ENCODE data around the gene RHEX.

Gene RHEX

GRCh38 chr1:206037581-206037980, 15.4 kb upstream of the RHEX start:
- no peak for DNase-seq
- Histone ChIP-seq H3K4me1 (ENCODE audit: control extremely low read depth in 1 of 4, control insufficient read depth in 4 of 4, insufficient read depth in 4 of 4, low read length in 3 of 4) (peaks cover 18 to 56% (median 53%) of the 10 kb centered on the region in 4 experiments), H3K36me3 (ENCODE audit: control insufficient read depth in 4 of 4, insufficient read depth in 4 of 4, low read length in 3 of 4) (peaks cover 0 to 5% (median 0%) of the 10 kb centered on the region in 4 experiments), H3K9me3 (ENCODE audit: control extremely low read depth in 1 of 5, control insufficient read depth in 4 of 5, insufficient read depth in 2 of 5, low read depth in 1 of 5, low read length in 4 of 5) (no peaks in the 10 kb centered on the region), H3K27ac (ENCODE audit: insufficient read depth in 1 of 2, low read depth in 1 of 2, low read length in 2 of 2, poor library complexity in 1 of 2, severe bottlenecking in 2 of 2) (peak overlapping the region in 1 of 2 experiments; percentile 55), H3K27me3 (replicated peaks in 2 of 5; ENCODE audit: control insufficient read depth in 4 of 5, insufficient read depth in 5 of 5, low read length in 4 of 5) (no peaks in the 10 kb centered on the region), H3K4me3 (ENCODE audit: control insufficient read depth in 1 of 7, extremely low read depth in 1 of 7, insufficient read depth in 4 of 7, low read depth in 2 of 7, low read length in 6 of 7) (peak overlapping the region in 4 of 7 experiments; percentile 29 to 59 (median 52))
- 85% methylated on average over 7 of the region's 9 CpGs for WGBS (ENCODE audit: insufficient coverage)
- ChIA-PET CTCF (interaction anchor here (1.0 to 2.5 kb wide), 7 partner anchors 9 to 72 kb away, joined by 3 to 6 read pairs (median 3); no protein-coding TSS in a partner anchor), POLR2A (no interaction called here)

DNA sequence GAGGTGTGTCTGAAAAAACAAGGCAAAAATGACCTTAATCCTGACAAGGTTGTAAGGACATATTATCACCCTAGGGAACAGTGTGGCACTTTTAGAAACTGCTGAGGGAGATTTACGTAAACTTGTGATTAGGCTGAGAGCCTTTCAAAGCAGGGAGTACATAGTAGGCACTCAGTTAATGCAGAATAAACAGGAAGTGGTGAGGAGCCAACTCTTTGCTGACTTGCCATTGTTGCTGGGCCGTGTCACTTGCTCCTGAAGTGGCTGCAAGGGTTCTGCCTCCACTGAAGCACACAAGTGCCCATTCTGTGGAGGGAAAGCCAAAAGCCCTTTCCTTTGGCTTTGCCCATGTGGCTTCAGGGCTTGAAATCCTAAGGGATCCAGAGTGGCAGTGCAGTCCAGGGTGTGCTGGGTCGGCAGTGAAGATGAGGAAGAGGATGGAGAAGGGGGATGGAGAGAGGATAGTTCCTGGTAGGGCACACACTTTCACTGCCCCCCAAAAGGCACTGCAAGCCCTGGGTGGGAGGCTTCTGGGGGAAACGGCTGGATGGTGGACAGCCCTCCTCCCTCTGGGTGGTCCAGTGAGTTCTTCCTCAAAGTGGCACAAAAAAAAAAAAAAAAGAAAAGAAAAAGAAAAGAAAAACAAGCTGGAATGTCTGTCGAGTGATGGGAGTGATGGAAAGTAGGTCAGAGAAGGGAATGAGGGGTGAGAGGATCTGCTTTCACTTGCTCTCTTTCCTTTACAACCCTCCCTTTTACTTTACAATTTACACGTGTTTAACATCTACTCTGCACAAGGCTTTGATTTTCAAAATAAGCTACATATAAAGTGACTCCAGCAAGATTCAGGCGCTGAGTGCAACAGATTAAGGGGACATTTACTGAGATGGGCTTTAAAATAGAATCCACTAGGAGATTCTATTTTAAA, 13.7 kb upstream of the RHEX start:
- no peaks in the 10 kb centered on the region for H3K27me3 ChIP-seq (replicated peaks in 2 of 5; ENCODE audit: control insufficient read depth in 4 of 5, insufficient read depth in 5 of 5, low read length in 4 of 5)
- ChIA-PET CTCF (interaction anchor here (0.7 to 2.5 kb wide), 5 partner anchors 9 to 66 kb away, joined by 3 to 6 read pairs (median 3); no protein-coding TSS in a partner anchor), POLR2A (interaction anchor here (0.6 kb wide), 1 partner anchor 59 kb away, joined by 3 read pairs; no protein-coding TSS in a partner anchor)
- no peak for DNase-seq
- H3K9me3 ChIP-seq (ENCODE audit: control extremely low read depth in 1 of 5, control insufficient read depth in 4 of 5, insufficient read depth in 2 of 5, low read depth in 1 of 5, low read length in 4 of 5): no peaks in the 10 kb centered on the region
- H3K4me1 ChIP-seq (ENCODE audit: control extremely low read depth in 1 of 4, control insufficient read depth in 4 of 4, insufficient read depth in 4 of 4, low read length in 3 of 4): peaks cover 17 to 51% (median 48%) of the 10 kb centered on the region in 4 experiments
- H3K36me3 ChIP-seq (ENCODE audit: control insufficient read depth in 4 of 4, insufficient read depth in 4 of 4, low read length in 3 of 4): peaks cover 0 to 9% (median 2%) of the 10 kb centered on the region in 4 experiments
- H3K4me3 ChIP-seq (ENCODE audit: control insufficient read depth in 1 of 7, extremely low read depth in 1 of 7, insufficient read depth in 4 of 7, low read depth in 2 of 7, low read length in 6 of 7): peak overlapping the region in 2 of 7 experiments; percentile 4 to 45
- peak overlapping the region in 1 of 2 experiments; percentile 5 for H3K27ac ChIP-seq (ENCODE audit: insufficient read depth in 1 of 2, low read depth in 1 of 2, low read length in 2 of 2, poor library complexity in 1 of 2, severe bottlenecking in 2 of 2)
- 29% methylated on average over 2 of the region's 7 CpGs for WGBS (ENCODE audit: insufficient coverage)

GRCh38 chr1:206040328-206040727, 12.6 kb upstream of the RHEX start:
- Histone ChIP-seq H3K4me1 (ENCODE audit: control extremely low read depth in 1 of 4, control insufficient read depth in 4 of 4, insufficient read depth in 4 of 4, low read length in 3 of 4) (peaks cover 12 to 41% (median 40%) of the 10 kb centered on the region in 4 experiments), H3K36me3 (ENCODE audit: control insufficient read depth in 4 of 4, insufficient read depth in 4 of 4, low read length in 3 of 4) (peaks cover 0 to 9% (median 2%) of the 10 kb centered on the region in 4 experiments), H3K9me3 (ENCODE audit: control extremely low read depth in 1 of 5, control insufficient read depth in 4 of 5, insufficient read depth in 2 of 5, low read depth in 1 of 5, low read length in 4 of 5) (no peaks in the 10 kb centered on the region), H3K27ac (ENCODE audit: insufficient read depth in 1 of 2, low read depth in 1 of 2, low read length in 2 of 2, poor library complexity in 1 of 2, severe bottlenecking in 2 of 2) (no peak overlapping the region), H3K27me3 (replicated peaks in 2 of 5; ENCODE audit: control insufficient read depth in 4 of 5, insufficient read depth in 5 of 5, low read length in 4 of 5) (no peaks in the 10 kb centered on the region), H3K4me3 (ENCODE audit: control insufficient read depth in 1 of 7, extremely low read depth in 1 of 7, insufficient read depth in 4 of 7, low read depth in 2 of 7, low read length in 6 of 7) (peak overlapping the region in 1 of 7 experiments; percentile 45)
- WGBS (ENCODE audit: insufficient coverage): 94% methylated on average over 2 of the region's 5 CpGs
- ChIA-PET CTCF (interaction anchor here (0.9 to 2.4 kb wide), 3 partner anchors 10 to 65 kb away, joined by 3 to 6 read pairs (median 3); no protein-coding TSS in a partner anchor), POLR2A (no interaction called here)
- no peak for DNase-seq

- H3K27me3 ChIP-seq (replicated peaks in 2 of 5; ENCODE audit: control insufficient read depth in 4 of 5, insufficient read depth in 5 of 5, low read length in 4 of 5): no peaks in the 10 kb centered on the region
- H3K4me3 ChIP-seq (ENCODE audit: control insufficient read depth in 1 of 7, extremely low read depth in 1 of 7, insufficient read depth in 4 of 7, low read depth in 2 of 7, low read length in 6 of 7): no peak overlapping the region
- CTCF ChIA-PET: interaction anchor here (7.9 kb wide), 1 partner anchor 9 kb away, joined by 73 read pairs; no protein-coding TSS in a partner anchor
- H3K9me3 ChIP-seq (ENCODE audit: control extremely low read depth in 1 of 5, control insufficient read depth in 4 of 5, insufficient read depth in 2 of 5, low read depth in 1 of 5, low read length in 4 of 5): no peaks in the 10 kb centered on the region
- no peak overlapping the region for H3K27ac ChIP-seq (ENCODE audit: insufficient read depth in 1 of 2, low read depth in 1 of 2, low read length in 2 of 2, poor library complexity in 1 of 2, severe bottlenecking in 2 of 2)
- POLR2A ChIA-PET: no interaction called here
- peaks cover 0 to 9% (median 3%) of the 10 kb centered on the region in 4 experiments for H3K36me3 ChIP-seq (ENCODE audit: control insufficient read depth in 4 of 4, insufficient read depth in 4 of 4, low read length in 3 of 4)
- no peak for DNase-seq
- H3K4me1 ChIP-seq (ENCODE audit: control extremely low read depth in 1 of 4, control insufficient read depth in 4 of 4, insufficient read depth in 4 of 4, low read length in 3 of 4): peaks cover 7 to 34% (median 31%) of the 10 kb centered on the region in 4 experiments
- 87% methylated on average over 7 of the region's 7 CpGs for WGBS (ENCODE audit: insufficient coverage)
These were observed 11.3 kb upstream of the RHEX start for GRCh38 chr1:206041640-206042039.

DNA sequence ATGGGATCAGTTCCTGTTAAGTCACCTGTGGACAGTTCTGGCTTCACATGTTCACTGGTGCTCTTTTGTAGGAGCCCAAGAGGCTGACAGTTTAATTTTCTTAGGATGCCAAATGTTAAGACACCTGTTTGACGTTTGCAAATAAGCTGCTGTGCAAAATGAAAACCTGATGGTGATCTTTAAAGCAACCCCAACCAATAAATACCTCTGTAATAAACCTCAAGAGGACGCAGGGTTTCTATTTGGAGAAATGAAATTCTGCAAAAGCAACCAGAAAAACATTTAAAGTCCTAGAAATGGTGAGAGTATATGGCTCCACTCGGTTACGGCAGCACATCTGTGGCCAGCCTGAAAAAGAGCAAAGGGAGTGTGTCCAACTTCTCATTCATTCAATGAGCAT, 5.7 kb upstream of the RHEX start:
- Histone ChIP-seq H3K36me3 (ENCODE audit: control insufficient read depth in 4 of 4, insufficient read depth in 4 of 4, low read length in 3 of 4) (peaks cover 0 to 23% (median 9%) of the 10 kb centered on the region in 4 experiments), H3K9me3 (ENCODE audit: control extremely low read depth in 1 of 5, control insufficient read depth in 4 of 5, insufficient read depth in 2 of 5, low read depth in 1 of 5, low read length in 4 of 5) (no peaks in the 10 kb centered on the region), H3K27me3 (replicated peaks in 2 of 5; ENCODE audit: control insufficient read depth in 4 of 5, insufficient read depth in 5 of 5, low read length in 4 of 5) (no peaks in the 10 kb centered on the region), H3K4me3 (ENCODE audit: control insufficient read depth in 1 of 7, extremely low read depth in 1 of 7, insufficient read depth in 4 of 7, low read depth in 2 of 7, low read length in 6 of 7) (no peak overlapping the region), H3K27ac (ENCODE audit: insufficient read depth in 1 of 2, low read depth in 1 of 2, low read length in 2 of 2, poor library complexity in 1 of 2, severe bottlenecking in 2 of 2) (peak overlapping the region in 1 of 2 experiments; percentile 40), H3K4me1 (ENCODE audit: control extremely low read depth in 1 of 4, control insufficient read depth in 4 of 4, insufficient read depth in 4 of 4, low read length in 3 of 4) (peaks cover 7 to 22% (median 14%) of the 10 kb centered on the region in 4 experiments)
- no peak for DNase-seq
- ChIA-PET POLR2A (no interaction called here), CTCF (interaction anchor here (7.9 kb wide), 1 partner anchor 15 kb away, joined by 73 read pairs; no protein-coding TSS in a partner anchor)
- WGBS (ENCODE audit: insufficient coverage): 93% methylated on average over 2 of the region's 4 CpGs

DNA sequence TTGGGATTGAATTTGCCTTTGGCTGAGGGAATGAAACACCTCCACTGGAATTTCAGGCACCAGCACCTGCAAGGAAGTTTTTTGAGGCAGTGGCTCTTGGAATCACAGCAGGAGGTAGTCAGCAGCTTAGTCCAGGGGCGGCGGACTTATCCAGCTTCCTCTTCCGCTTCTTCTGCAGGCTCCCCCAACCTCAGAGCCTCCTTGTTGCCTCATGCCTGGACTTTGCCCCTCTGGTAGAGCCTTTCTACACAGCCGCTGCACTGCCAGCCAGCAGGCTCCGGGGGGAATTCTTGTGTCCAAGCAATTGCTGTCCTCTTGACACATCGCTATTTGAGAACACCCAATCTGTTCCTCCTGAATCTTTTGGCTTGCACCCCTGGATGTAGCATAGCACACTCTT, 4.4 kb upstream of the RHEX start:
- Histone ChIP-seq H3K4me1 (ENCODE audit: control extremely low read depth in 1 of 4, control insufficient read depth in 4 of 4, insufficient read depth in 4 of 4, low read length in 3 of 4) (peaks cover 8 to 22% (median 15%) of the 10 kb centered on the region in 4 experiments), H3K4me3 (ENCODE audit: control insufficient read depth in 1 of 7, extremely low read depth in 1 of 7, insufficient read depth in 4 of 7, low read depth in 2 of 7, low read length in 6 of 7) (no peak overlapping the region), H3K9me3 (ENCODE audit: control extremely low read depth in 1 of 5, control insufficient read depth in 4 of 5, insufficient read depth in 2 of 5, low read depth in 1 of 5, low read length in 4 of 5) (peaks cover 0 to 3% (median 0%) of the 10 kb centered on the region in 5 experiments), H3K27me3 (replicated peaks in 2 of 5; ENCODE audit: control insufficient read depth in 4 of 5, insufficient read depth in 5 of 5, low read length in 4 of 5) (no peaks in the 10 kb centered on the region), H3K27ac (ENCODE audit: insufficient read depth in 1 of 2, low read depth in 1 of 2, low read length in 2 of 2, poor library complexity in 1 of 2, severe bottlenecking in 2 of 2) (no peak overlapping the region), H3K36me3 (ENCODE audit: control insufficient read depth in 4 of 4, insufficient read depth in 4 of 4, low read length in 3 of 4) (peaks cover 5 to 29% (median 12%) of the 10 kb centered on the region in 4 experiments)
- CTCF ChIA-PET: interaction anchor here (0.9 to 7.9 kb wide), 2 partner anchors 16 to 57 kb away, joined by 3 to 73 read pairs; no protein-coding TSS in a partner anchor
- WGBS (ENCODE audit: insufficient coverage): 98% methylated on average over 6 of the region's 6 CpGs
- POLR2A ChIA-PET: interaction anchor here (0.8 kb wide), 1 partner anchor 14 kb away, joined by 3 read pairs; no protein-coding TSS in a partner anchor
- no peak for DNase-seq
